SU-DHL-6 (cell line): ENCODE measurements around the gene DIAPH2.

Experiments used
- H2AFZ ChIP-seq: fragments of 200-600 bp; sonication (generic); 2 replicates; pipeline ENCODE4 v1.6.1; 2014; ENCODE audit warnings: low read depth, mild to moderate bottlenecking, moderate library complexity, mixed read lengths, antibody characterized with exemption, low read length; ENCODE audit not compliant: severe bottlenecking
- H3F3A ChIP-seq: fragments of 200-600 bp; shearing (Covaris generic); 2 replicates; pipeline ENCODE4 v1.6.0; 2016; ENCODE audit warnings: antibody characterized with exemption, mild to moderate bottlenecking; ENCODE audit not compliant: insufficient read depth
- H3K27ac ChIP-seq: fragments of 200-600 bp; sonication (generic); 2 replicates; pipeline ENCODE4 v1.5.1; 2016; ENCODE audit warnings: low read depth, mild to moderate bottlenecking, low read length, moderate library complexity, mixed read lengths
- H3K27me3 ChIP-seq: fragments of 200-600 bp; sonication (generic), shearing (Covaris generic); 2 replicates; pipeline ENCODE4 v1.6.0; 2014; ENCODE audit warnings: mild to moderate bottlenecking, low read length
- H3K36me3 ChIP-seq: fragments of 200-600 bp; sonication (generic); 2 replicates; pipeline ENCODE4 v1.6.1; 2014; ENCODE audit warnings: mild to moderate bottlenecking, low read length, mixed read lengths
- H3K4me2 ChIP-seq: fragments of 300-600, 200-600 bp; shearing (Covaris generic), sonication (generic); 2 replicates; pipeline ENCODE4 v1.6.0; 2014; ENCODE audit warnings: low read length, low read depth, mild to moderate bottlenecking; ENCODE audit not compliant: poor library complexity, severe bottlenecking
- H3K4me3 ChIP-seq: fragments of 200-600 bp; sonication (generic); 2 replicates; pipeline ENCODE4 v1.5.1; 2014; ENCODE audit warnings: antibody characterized with exemption, low read length, mild to moderate bottlenecking, mixed read lengths; ENCODE audit not compliant: insufficient read depth, poor library complexity, severe bottlenecking
- H3K79me2 ChIP-seq: fragments of 200-600 bp; sonication (generic); 2 replicates; pipeline ENCODE4 v1.6.1; 2014; ENCODE audit warnings: mild to moderate bottlenecking, low read length, moderate library complexity; ENCODE audit not compliant: insufficient read depth
- H3K9ac ChIP-seq: fragments of 200-600 bp; sonication (generic); 2 replicates; pipeline ENCODE4 v1.7.0; 2014; ENCODE audit warnings: mild to moderate bottlenecking, low read length
- H3K9me2 ChIP-seq: fragments of 200-600 bp; sonication (generic); replicated peaks from 2 replicates; pipeline ENCODE4 v1.6.1; 2014; ENCODE audit warnings: low read length; ENCODE audit not compliant: insufficient read depth
- H3K9me3 ChIP-seq: fragments of 200-600 bp; sonication (generic); 2 replicates; pipeline ENCODE4 v1.6.1; 2014; ENCODE audit warnings: low read length, mixed read lengths; ENCODE audit not compliant: insufficient read depth
- H4K20me1 ChIP-seq: fragments of 200-600 bp; sonication (generic); 2 replicates; pipeline ENCODE4 v1.6.1; 2014; ENCODE audit warnings: low read depth, mild to moderate bottlenecking, antibody characterized with exemption, low read length, moderate library complexity, mixed read lengths
- CTCF ChIP-seq: fragments of 200-600 bp; sonication (generic); IDR thresholded peaks from one replicate; pipeline ENCODE4 v1.5.1; 2017; ENCODE audit warnings: antibody characterized with exemption, mild to moderate bottlenecking, low read length, moderate library complexity; ENCODE audit not compliant: insufficient read depth, poor library complexity, severe bottlenecking
- EZH2phosphoT487 ChIP-seq: fragments of 200-600 bp; sonication (generic), shearing (Covaris generic); conservative IDR thresholded peaks from 2 replicates; pipeline ENCODE4 v1.6.1; 2018; ENCODE audit warnings: mild to moderate bottlenecking, antibody characterized with exemption, low read length, moderate library complexity, mixed read lengths

DIAPH2 gene

GRCh38 chrX:96883608-96884007, 199.0 kb downstream of the DIAPH2 start, which contains the start of gene RPA4:
RPA4 (plus strand) TSS chrX:96883908; CDS start chrX:96884311, 403 bp downstream.
- TF ChIP-seq EZH2phosphoT487 (no peak), CTCF (no peak)
- no peaks in the 10 kb centered on the region for H3K27me3 ChIP-seq
- no peaks in the 10 kb centered on the region for H3K9me2 ChIP-seq
- no peak within 1 kb of the TSS for H2AFZ ChIP-seq
- no peak within 1 kb of the TSS for H3K4me3 ChIP-seq
- H3K9me3 ChIP-seq: no peaks in the 10 kb centered on the region
- no peak within 1 kb of the TSS for H3K27ac ChIP-seq
- H3K4me2 ChIP-seq: no peak within 1 kb of the TSS
- no peaks in the 10 kb centered on the region for H3K79me2 ChIP-seq
- no peak within 1 kb of the TSS for H3K9ac ChIP-seq
- no peaks in the 10 kb centered on the region for H3K36me3 ChIP-seq
- no peaks in the 10 kb centered on the region for H4K20me1 ChIP-seq
- H3F3A ChIP-seq: no peaks in the 10 kb centered on the region

- H3K9me2 ChIP-seq: no peaks in the 10 kb centered on the region
- no peak overlapping the region for H3K4me3 ChIP-seq
- TF ChIP-seq CTCF: no peak
- no peak for TF ChIP-seq EZH2phosphoT487
- H3K9me3 ChIP-seq: no peaks in the 10 kb centered on the region
- H3K27ac ChIP-seq: no peak overlapping the region
- H3K4me2 ChIP-seq: no peak overlapping the region
- H3K79me2 ChIP-seq: no peaks in the 10 kb centered on the region
- no peaks in the 10 kb centered on the region for H4K20me1 ChIP-seq
- H3K9ac ChIP-seq: no peak overlapping the region
- H3K27me3 ChIP-seq: no peaks in the 10 kb centered on the region
- H2AFZ ChIP-seq: no peak overlapping the region
- no peaks in the 10 kb centered on the region for H3F3A ChIP-seq
- no peaks in the 10 kb centered on the region for H3K36me3 ChIP-seq
Measured at GRCh38 chrX:96884027-96884426, 199.4 kb downstream of the DIAPH2 start.

DNA sequence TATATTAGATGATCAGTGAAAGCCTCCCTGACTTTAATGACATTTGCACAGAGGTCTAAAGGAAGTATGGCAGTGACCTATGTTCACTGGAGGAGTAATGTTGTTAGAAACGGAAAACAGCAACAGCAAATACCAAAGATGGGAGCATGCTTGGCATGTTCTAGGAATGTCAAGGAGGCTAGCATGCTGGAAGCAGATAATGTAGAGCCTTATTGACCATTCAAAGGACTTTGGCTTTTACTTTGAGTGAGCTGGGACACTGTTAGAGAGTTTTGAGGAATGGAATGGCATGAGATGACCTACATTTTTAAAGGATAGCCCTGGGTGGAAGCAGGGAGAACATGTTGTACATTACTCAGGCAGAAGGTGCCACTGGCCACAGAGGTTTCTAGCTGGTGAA, 205.1 kb downstream of the DIAPH2 start:
- Histone ChIP-seq H3K9me3 (no peaks in the 10 kb centered on the region), H3K27ac (no peak overlapping the region), H3K4me2 (no peak overlapping the region), H3K27me3 (no peaks in the 10 kb centered on the region), H3K4me3 (no peak overlapping the region), H3F3A (no peaks in the 10 kb centered on the region), H3K9me2 (no peaks in the 10 kb centered on the region), H2AFZ (no peak overlapping the region), H3K9ac (no peak overlapping the region), H3K79me2 (no peaks in the 10 kb centered on the region), H3K36me3 (no peaks in the 10 kb centered on the region), H4K20me1 (no peaks in the 10 kb centered on the region)
- TF ChIP-seq EZH2phosphoT487: no peak
- no peak for TF ChIP-seq CTCF
